Hematopoietic multipotent progenitor cell treated with erythropoietin and hydrocortisone succinate and interleukin-3 and kit ligand, for 8 days (in vitro differentiated cells): ENCODE results near the gene KIAA1217.
"Not testable (repeated sequence)": the region's sequence is repeated elsewhere in the genome, so short reads cannot be mapped to it uniquely, and the experiment has no call there.

ENCODE experiments used
- DNase-seq: peaks from one replicate; pipeline ENCODE4 v3.0.0-alpha.2; 2015

Gene KIAA1217

GRCh38 chr10:24344695-24345463 is 135.9 kb downstream of the KIAA1217 start:
- DNase-seq, result no peak

GRCh38 chr10:24346877-24347519 is 138.1 kb downstream of the KIAA1217 start:
- no peak for DNase-seq

DNA sequence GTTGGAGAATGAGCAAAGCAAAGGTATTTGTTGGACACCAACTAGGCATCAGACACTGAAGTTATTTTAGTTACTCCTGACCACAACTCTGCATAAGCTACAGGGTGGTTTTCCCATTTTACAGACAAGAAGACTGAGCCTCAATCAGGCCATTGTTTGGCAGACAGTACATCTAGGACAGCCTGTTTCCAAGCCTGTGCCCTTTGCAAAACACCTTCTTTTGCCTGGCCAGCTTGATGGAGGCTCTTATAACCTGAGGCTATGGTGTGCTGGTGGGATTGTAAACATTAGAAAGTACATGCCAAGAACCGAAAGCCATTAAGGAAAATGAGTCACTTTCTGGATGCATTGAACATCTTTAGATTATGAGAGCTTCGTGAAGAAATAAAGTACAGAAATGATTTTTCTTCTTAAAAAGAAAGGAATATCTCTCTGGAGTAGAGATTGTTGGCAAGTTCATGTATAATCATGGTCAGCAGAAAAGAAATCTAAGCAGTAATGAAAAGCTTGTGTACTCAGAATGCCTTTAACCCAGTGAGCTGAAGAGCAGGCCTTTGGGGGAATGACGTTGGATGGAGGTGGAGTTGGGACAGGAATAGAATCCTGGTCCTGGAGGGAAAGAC is 140.6 kb downstream of the KIAA1217 start:
- DNase-seq, result no peak

- no peak for DNase-seq
Measured at GRCh38 chr10:24350070-24350921, 141.4 kb downstream of the KIAA1217 start.

DNA sequence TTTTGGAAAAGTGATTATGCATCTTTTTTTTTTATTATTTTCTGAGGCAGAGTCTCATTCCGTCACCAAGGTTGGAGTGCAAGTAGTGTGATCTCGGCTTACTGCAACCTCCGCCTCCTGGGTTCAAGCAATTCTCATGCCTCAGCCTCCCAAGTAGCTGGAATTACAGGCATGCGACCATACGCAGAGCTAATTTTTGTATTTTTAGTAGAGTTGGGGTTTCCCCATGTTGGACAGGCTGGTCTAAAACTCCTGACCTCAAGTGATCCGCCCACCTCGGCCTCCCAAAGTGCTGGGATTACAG is 141.9 kb downstream of the KIAA1217 start:
- not testable (repeated sequence) for DNase-seq

DNA sequence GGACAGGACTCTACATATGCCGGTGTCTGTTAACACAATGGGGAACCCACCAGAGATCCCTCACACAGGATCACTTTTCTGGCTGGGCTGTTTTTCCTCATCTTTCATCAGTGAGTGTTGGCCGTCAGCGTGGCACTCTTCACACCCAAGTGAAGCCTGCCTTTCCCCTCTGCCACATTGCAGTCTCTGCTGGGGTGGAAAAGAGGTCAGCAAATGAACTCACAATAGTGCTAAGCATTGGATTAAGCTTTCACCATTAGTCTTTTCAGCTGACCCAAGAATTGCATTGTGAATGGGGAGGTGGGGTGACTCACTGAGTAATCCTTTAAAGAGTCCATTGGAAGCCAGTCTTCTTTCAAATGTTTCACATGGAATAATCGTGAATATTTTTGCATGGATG is 143.0 kb downstream of the KIAA1217 start:
- no peak for DNase-seq

- no peak for DNase-seq
Measured at GRCh38 chr10:24352399-24352798, 143.5 kb downstream of the KIAA1217 start.

DNA sequence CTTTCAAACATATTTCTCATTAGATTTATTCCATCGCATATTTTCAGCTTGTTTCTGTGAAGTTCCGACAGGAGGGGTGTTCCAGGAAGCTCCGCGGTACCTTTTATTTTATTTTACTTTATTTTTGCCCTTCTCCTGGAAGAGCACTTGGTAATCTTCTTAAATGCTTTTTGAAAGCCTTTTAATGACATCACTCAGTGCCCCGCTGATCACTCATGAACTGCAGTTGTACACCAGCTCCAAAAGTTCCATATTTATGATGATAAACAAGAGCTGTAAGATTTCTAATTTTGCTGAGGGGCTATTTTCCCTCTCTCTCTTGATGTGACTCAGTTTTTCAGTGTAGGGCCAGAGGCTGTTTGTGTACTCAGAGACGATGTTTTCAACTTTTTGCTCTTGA is 144.4 kb downstream of the KIAA1217 start:
- no peak for DNase-seq

- DNase-seq, result no peak
Measured at GRCh38 chr10:24355056-24355688, 146.2 kb downstream of the KIAA1217 start.

- no peak for DNase-seq
Measured at GRCh38 chr10:24357344-24358004, 148.5 kb downstream of the KIAA1217 start.

DNA sequence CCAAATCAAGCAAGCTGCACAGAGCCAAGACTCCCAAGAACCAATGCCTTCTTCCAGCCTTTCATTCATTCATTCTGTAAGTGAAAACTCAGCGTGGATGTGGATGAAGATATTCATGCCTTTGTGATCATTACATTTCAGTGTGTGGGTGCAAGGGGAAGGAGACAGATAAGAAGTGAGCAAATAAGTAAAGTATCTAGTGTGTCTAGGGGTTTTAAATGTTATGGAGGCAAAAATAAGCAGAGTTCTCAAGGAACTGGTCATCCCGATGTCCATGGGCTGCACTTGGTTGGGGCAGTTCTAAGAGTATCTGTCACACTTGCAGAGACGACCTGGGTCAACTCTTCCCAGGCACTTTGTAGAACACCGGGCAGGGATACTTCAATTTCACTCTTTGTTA is 149.1 kb downstream of the KIAA1217 start:
- DNase-seq, result no peak

GRCh38 chr10:24360282-24361127 is 151.6 kb downstream of the KIAA1217 start:
- DNase-seq, result peak; percentile 50

DNA sequence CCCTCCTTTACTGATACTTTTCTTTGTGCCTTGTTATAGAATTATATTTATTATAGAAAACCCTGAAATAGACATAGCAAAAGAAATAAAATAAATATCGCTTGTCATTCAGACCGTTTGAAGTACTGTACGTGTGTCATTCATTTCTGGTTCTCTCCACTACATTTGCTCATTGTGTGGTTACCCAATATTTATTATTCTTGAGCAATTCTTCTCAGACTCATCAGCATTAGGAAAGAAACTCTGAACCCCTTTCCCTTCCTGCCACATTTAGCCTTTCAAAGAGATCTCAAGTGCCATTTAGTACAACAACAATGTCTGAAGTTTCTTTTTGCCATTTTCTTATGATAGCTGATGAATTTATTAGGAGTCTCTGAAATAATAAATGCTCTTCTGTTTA is 154.1 kb downstream of the KIAA1217 start:
- DNase-seq, result no peak

- no peak for DNase-seq
Measured at GRCh38 chr10:24367688-24368087, 158.8 kb downstream of the KIAA1217 start.

GRCh38 chr10:24370877-24371276 is 161.9 kb downstream of the KIAA1217 start:
- DNase-seq, result no peak

DNA sequence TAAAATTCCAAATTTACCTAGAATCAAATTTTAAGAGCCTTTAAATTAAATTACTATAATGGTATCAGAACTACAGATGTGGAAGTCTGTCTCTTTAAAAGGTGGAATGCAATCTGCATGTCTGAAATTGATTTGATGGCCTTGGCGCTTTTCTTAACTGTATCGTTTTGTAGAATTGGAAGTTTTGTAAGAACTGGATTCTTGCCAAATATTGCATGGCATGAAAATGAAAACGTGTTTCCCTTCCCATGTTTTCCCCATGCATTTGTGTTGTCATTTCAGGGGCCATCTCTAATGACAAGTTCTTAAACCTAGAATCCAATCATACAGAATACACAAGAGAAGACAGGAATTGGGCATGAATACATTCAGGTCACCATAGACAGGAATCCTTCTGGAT is 162.5 kb downstream of the KIAA1217 start:
- no peak for DNase-seq

GRCh38 chr10:24374134-24374915 is 165.4 kb downstream of the KIAA1217 start:
- DNase-seq, result no peak

DNA sequence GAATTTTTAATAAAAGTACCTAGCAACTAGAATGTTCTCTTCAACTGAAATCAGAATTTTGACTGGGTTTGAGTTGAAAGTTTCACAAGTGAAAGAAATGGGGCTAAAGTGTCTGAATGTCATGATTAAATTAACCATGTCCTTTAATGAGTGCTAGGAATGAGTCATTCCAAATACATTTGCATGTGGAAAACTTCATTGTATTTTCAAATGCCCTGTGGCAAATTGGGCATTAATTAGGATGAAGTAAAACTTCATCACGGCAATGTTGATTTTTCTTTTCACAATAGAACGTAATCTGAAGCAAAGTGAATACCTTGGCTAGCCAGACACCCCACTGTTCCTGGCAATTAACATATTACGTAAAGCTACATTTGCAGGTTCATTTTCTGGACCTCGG is 166.6 kb downstream of the KIAA1217 start:
- DNase-seq, result no peak

DNA sequence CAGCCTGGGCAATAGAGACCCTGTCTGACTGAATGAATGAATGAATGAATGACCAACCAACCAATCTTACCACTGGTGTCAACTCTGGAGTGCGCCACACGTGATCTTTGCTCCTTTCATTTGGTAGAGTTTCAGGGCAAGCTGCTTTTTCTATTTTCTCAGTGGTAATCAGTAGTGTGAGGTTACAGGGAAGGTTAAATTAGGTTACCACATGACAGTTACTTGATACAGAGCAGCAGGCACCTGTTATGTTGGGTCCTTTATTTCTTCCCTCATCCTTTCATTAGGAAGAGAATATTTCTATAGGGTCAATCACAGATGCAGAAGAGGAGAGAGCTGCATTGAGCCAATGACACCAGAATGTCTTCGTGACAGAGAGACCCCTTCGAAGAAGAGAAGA is 167.8 kb downstream of the KIAA1217 start:
- no peak for DNase-seq

DNA sequence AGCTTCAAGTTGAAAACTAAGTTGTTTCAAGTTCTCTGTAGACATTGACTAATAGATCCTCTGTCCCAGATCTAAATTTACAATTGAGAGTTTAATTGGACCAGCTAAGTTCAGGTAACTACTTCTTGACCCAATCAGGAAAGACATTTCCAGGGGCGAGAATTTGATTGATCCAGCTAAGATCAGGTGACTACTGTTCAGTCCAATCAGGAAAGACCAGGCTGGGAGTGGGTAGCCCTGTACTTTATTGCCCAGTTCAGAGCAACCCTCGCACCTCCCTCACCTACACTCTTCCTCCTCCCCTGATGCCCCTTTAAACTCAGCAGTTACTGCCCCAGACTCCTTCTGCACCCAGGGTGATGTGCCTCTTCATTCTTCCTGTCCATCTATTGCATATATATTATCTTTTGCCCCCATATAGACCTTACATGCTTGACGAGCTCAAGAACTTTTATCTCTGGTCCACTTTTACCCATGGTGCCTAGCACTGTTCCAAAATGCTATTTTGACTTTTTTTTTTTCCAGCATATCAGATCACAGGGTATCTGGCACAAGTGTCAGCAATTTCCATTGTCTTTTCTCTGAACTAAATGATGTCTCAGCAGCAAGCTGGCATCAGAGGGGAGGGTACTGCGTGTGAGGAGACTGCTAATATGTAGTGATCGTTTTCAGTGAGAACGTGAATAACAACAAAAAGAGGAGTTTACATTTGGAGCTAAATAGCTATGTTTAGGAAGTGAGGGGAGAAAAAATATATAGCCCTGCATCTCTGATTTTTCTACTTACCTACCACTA is 169.4 kb downstream of the KIAA1217 start:
- DNase-seq, result no peak
